OCI-LY3 (cell line): ENCODE data around the gene MFNG.
A peak's percentile ranks its signal among the peaks of the same experiment; 100 is the strongest.

Experiments
- H2AFZ ChIP-seq: fragments of 200-600, 300-600 bp; shearing (Covaris generic); 2 replicates; pipeline ENCODE4 v1.6.0; 2014; ENCODE audit warnings: antibody characterized with exemption, low read depth, low read length
- H3K27ac ChIP-seq: fragments of 200-600, 300-600 bp; sonication (generic); 2 replicates; pipeline ENCODE4 v1.5.1; 2014; ENCODE audit warnings: mild to moderate bottlenecking, low read length, moderate library complexity, mixed read lengths
- H3K27me3 ChIP-seq: fragments of 200-600, 300-600 bp; sonication (generic); 2 replicates; pipeline ENCODE4 v1.6.1; 2014; ENCODE audit warnings: low read depth, low read length, mixed read lengths
- H3K36me3 ChIP-seq: fragments of 200-600, 300-600 bp; sonication (generic); replicated peaks from 2 replicates; pipeline ENCODE3; 2014; ENCODE audit warnings: low read depth, low read length, mixed read lengths
- H3K4me1 ChIP-seq: fragments of 300-600, 200-600 bp; sonication (generic); 2 replicates; pipeline ENCODE4 v1.6.1; 2014; ENCODE audit warnings: low read length, mixed read lengths
- H3K4me2 ChIP-seq: fragments of 200-600, 300-600 bp; sonication (generic); 2 replicates; pipeline ENCODE4 v1.6.1; 2014; ENCODE audit warnings: low read length, mixed read lengths
- H3K4me3 ChIP-seq: fragments of 300-600, 200-600 bp; sonication (generic); 2 replicates; pipeline ENCODE4 v1.5.1; 2014; ENCODE audit warnings: antibody characterized with exemption, mild to moderate bottlenecking, low read length, moderate library complexity
- H3K79me2 ChIP-seq: fragments of 300-600, 200-600 bp; shearing (Covaris generic); 2 replicates; pipeline ENCODE4 v1.6.1; 2014; ENCODE audit warnings: mild to moderate bottlenecking, low read length, mixed read lengths
- H3K9ac ChIP-seq: fragments of 300-600, 200-600 bp; shearing (Covaris generic); 2 replicates; pipeline ENCODE4 v1.6.0; 2014; ENCODE audit warnings: mild to moderate bottlenecking, low read length, moderate library complexity
- H3K9me3 ChIP-seq: fragments of 200-600, 300-600 bp; shearing (Covaris generic); 2 replicates; pipeline ENCODE4 v1.6.1; 2014; ENCODE audit warnings: low read length, mixed read lengths; ENCODE audit not compliant: insufficient read depth
- H4K20me1 ChIP-seq: fragments of 200-600, 300-600 bp; sonication (generic); 2 replicates; pipeline ENCODE4 v1.6.1; 2016; ENCODE audit warnings: low read length, mixed read lengths; ENCODE audit not compliant: insufficient read depth
- CTCF ChIP-seq: fragments of 200-600, 300-600 bp; sonication (generic); IDR thresholded peaks from 2 replicates; pipeline ENCODE4 v1.5.1; 2014; ENCODE audit warnings: antibody characterized with exemption, low read length, low read depth
- EZH2phosphoT487 ChIP-seq: fragments of 200-600 bp; shearing (Covaris generic); IDR thresholded peaks from 2 replicates; pipeline ENCODE4 v1.6.1; 2018; ENCODE audit warnings: antibody characterized with exemption, mixed run types, low read depth

Gene MFNG

GRCh38 chr22:37430941-37431340 is 55.2 kb downstream of the MFNG start:
- Histone ChIP-seq H4K20me1 (no peaks in the 10 kb centered on the region), H3K9ac (no peak overlapping the region), H3K79me2 (no peaks in the 10 kb centered on the region), H3K9me3 (0 out of 2 replicates have a peak, but pooled peaks cover 5% of the 10 kb centered on the region), H3K4me1 (peaks cover 4% of the 10 kb centered on the region; the same call in 1 of the 2 replicates), H3K27ac (no peak overlapping the region), H3K4me2 (no peak overlapping the region), H3K27me3 (peaks cover 32% of the 10 kb centered on the region), H3K36me3 (peaks cover 4% of the 10 kb centered on the region), H3K4me3 (no peak overlapping the region), H2AFZ (no peak overlapping the region)
- no peak for TF ChIP-seq EZH2phosphoT487
- TF ChIP-seq CTCF = no peak

GRCh38 chr22:37428649-37429586 is 57.3 kb downstream of the MFNG start:
- H3K9ac ChIP-seq = no peak overlapping the region
- H3K36me3 ChIP-seq = peaks cover 4% of the 10 kb centered on the region
- H3K27me3 ChIP-seq = peaks cover 48% of the 10 kb centered on the region
- 0 out of 2 replicates have a peak, but pooled peaks cover 5% of the 10 kb centered on the region for H3K9me3 ChIP-seq
- H4K20me1 ChIP-seq = no peaks in the 10 kb centered on the region
- no peak overlapping the region for H2AFZ ChIP-seq
- H3K4me2 ChIP-seq = no peak overlapping the region
- H3K4me1 ChIP-seq = peaks cover 4% of the 10 kb centered on the region; the same call in 1 of the 2 replicates
- peak; percentile 96 for TF ChIP-seq CTCF
- no peak for TF ChIP-seq EZH2phosphoT487
- no peak overlapping the region for H3K4me3 ChIP-seq
- H3K27ac ChIP-seq = no peak overlapping the region
- no peaks in the 10 kb centered on the region for H3K79me2 ChIP-seq

GRCh38 chr22:37427711-37428635 is 58.2 kb downstream of the MFNG start:
- Histone ChIP-seq H3K4me1 (peaks cover 4% of the 10 kb centered on the region; the same call in 1 of the 2 replicates), H3K4me2 (no peak overlapping the region), H3K4me3 (no peak overlapping the region), H3K79me2 (no peaks in the 10 kb centered on the region), H3K27me3 (peaks cover 48% of the 10 kb centered on the region), H3K9ac (no peak overlapping the region), H3K36me3 (peaks cover 4% of the 10 kb centered on the region), H3K27ac (no peak overlapping the region), H4K20me1 (no peaks in the 10 kb centered on the region), H3K9me3 (0 out of 2 replicates have a peak, but pooled peaks cover 5% of the 10 kb centered on the region), H2AFZ (no peak overlapping the region)
- TF ChIP-seq EZH2phosphoT487 = no peak
- TF ChIP-seq CTCF = no peak
